NB4 (cell line): ENCODE measurements around the gene TMPRSS11D.

Experiments used
- DNase-seq: peaks from one replicate; pipeline ENCODE4 v3.0.0; 2010; ENCODE audit warnings: low read depth
- H3K4me3 ChIP-seq: one replicate; pipeline ENCODE4 v1.5.1; 2011; ENCODE audit warnings: mild to moderate bottlenecking, low read depth, low read length, moderate library complexity
- MYC ChIP-seq: IDR thresholded peaks from 2 replicates; pipeline ENCODE4 v1.6.1; 2011; ENCODE audit warnings: low read depth, low read length
- POLR2A ChIP-seq: IDR thresholded peaks from 2 replicates; pipeline ENCODE4 v1.6.1; 2011; ENCODE audit warnings: mild to moderate bottlenecking; ENCODE audit not compliant: insufficient read length; ENCODE audit errors: extremely low read depth
- TF ChIP-seq, protein P1 (sequence below): IDR thresholded peaks from 2 replicates; pipeline ENCODE4 v1.6.1; 2011; ENCODE audit warnings: low read depth, low read length
- TF ChIP-seq, protein P2 (sequence below): IDR thresholded peaks from one replicate; pipeline ENCODE4 v1.5.1; 2012; ENCODE audit warnings: low read depth, low read length

Gene TMPRSS11D

DNA sequence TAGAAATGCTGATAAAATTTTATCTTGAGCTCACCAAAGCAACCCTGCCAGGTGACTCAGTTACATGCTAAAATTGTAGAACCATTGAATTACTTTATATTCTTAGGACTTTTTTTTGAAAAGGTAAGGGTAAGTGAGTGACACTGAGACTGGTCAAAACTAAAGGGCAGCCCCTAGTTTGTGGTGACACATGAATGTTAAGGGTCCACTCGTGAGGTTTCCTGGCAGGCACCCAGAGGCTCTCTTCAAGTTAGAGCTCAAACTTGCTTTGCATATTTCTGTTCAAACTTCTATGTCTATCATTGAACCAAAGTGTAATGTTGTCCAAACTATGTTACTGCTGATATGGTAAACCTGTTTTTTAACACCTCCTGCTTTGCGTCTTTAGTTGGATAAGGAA, 30.5 kb downstream of the TMPRSS11D start:
- H3K4me3 ChIP-seq: no peak overlapping the region
- TF ChIP-seq, protein P1, sequence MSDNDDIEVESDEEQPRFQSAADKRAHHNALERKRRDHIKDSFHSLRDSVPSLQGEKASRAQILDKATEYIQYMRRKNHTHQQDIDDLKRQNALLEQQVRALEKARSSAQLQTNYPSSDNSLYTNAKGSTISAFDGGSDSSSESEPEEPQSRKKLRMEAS: no peak
- TF ChIP-seq POLR2A: no peak
- no peak for TF ChIP-seq MYC
- TF ChIP-seq, protein P2, sequence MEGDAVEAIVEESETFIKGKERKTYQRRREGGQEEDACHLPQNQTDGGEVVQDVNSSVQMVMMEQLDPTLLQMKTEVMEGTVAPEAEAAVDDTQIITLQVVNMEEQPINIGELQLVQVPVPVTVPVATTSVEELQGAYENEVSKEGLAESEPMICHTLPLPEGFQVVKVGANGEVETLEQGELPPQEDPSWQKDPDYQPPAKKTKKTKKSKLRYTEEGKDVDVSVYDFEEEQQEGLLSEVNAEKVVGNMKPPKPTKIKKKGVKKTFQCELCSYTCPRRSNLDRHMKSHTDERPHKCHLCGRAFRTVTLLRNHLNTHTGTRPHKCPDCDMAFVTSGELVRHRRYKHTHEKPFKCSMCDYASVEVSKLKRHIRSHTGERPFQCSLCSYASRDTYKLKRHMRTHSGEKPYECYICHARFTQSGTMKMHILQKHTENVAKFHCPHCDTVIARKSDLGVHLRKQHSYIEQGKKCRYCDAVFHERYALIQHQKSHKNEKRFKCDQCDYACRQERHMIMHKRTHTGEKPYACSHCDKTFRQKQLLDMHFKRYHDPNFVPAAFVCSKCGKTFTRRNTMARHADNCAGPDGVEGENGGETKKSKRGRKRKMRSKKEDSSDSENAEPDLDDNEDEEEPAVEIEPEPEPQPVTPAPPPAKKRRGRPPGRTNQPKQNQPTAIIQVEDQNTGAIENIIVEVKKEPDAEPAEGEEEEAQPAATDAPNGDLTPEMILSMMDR: no peak
- no peak for DNase-seq

DNA sequence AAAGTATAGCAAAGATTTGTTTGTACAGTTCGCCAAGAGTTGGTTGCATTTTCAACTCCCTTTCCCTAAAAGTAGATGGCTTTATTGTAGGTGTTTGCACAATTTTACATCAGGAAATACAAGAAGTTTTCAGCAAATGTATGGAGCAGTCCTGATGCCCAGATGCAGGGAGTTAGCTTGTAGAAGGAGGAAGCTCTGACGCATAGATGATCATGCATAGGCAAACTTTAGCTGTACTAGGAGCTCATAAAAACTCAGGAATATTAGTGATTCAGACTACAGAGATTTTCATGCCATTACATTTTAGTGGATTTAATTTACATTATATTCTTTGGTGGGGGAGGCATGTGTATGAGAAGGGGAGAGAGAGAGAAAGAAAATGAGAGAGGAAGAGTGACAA, 62.9 kb downstream of the TMPRSS11D start:
- no peak for DNase-seq
- TF ChIP-seq POLR2A (no peak), MYC (no peak)
- TF ChIP-seq, protein P2: no peak
- TF ChIP-seq, protein P1: no peak

DNA sequence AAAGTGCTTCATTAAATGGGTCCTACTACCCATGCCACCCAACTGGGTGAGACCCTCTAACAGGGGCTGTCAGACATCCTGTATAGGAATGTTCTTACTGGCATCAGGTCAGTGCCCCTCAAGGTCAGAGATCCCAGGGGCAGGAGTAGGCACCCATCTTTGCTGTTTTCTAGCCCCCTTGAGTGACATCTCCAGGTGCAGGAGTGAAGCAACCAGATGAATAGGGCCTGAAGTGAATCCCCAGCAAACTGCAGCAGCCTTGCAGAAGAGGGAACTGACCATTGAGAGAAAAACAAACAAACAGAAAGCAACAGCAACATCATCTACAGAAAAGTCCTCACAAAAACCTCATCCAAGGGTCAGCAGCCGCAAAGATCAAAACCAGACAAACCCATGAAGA, 73.8 kb downstream of the TMPRSS11D start:
- no peak for DNase-seq
- TF ChIP-seq MYC (no peak), POLR2A (no peak)
- TF ChIP-seq, protein P2: no peak
- TF ChIP-seq, protein P1: no peak
- H3K4me3 ChIP-seq: no peak overlapping the region

More for the DNA sequence above, 62.9 kb downstream of the TMPRSS11D start:
- no peak overlapping the region for H3K4me3 ChIP-seq

DNA sequence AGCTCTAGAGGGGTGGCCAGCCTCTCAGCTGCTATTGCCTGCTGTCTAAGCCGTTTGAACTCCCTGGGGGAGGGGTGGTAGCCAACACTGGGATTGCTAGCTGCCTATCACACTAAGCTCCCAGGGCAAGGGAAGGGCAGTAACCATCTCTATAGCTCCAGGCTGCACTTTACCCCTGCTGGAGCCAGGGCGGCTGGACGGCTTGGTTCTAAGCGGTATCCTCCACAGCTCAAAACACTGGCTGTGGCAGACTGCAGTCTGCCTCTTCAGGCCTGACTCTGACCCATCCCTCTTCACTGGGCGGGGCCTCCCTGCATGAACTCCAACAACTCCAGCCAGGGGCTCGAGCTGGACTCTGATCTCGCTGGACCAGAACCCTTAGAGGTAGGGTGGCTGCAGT, 74.3 kb downstream of the TMPRSS11D start:
- H3K4me3 ChIP-seq: no peak overlapping the region
- no peak for DNase-seq
- TF ChIP-seq MYC: no peak
- TF ChIP-seq, protein P2: no peak
- no peak for TF ChIP-seq POLR2A
- TF ChIP-seq, protein P1: no peak

DNA sequence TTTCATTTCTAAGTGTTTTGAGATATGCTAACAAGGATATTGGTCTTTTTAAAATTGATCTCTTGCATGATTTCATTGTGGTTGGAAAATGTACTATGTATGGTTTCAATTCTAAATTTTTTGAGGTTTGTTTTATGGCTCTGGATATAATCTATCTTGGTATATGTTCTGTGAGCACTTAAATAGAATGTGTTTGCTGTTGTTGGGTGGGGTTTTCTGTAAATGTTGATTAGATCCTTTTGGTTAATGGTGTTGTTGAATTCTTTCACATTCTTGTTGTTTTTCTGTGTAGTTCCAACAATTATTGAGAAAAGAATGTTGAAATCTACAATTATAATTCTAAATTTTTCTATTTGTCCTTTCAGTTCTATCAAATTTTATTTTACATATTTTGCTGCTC, 87.0 kb downstream of the TMPRSS11D start:
- no peak for DNase-seq
- TF ChIP-seq, protein P2: no peak
- no peak for TF ChIP-seq MYC
- no peak overlapping the region for H3K4me3 ChIP-seq

DNA sequence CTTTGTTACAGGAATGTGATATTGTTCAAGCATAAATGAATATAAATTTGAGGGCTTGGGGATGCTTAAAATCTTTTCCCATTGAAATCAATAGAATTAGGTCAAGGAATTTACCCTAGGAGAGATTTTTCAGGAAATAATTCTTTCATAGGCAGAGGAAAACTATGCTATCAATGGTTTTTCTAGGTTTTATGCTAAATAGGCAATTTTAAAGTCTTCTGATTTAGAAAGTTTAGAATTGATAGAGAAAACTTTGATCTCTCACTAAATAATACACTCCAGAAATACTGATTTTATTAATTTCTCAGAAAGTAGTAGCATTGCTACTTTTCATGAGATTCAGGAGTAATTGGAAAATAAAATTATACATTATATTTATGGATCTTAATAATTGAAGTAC, 93.1 kb downstream of the TMPRSS11D start:
- H3K4me3 ChIP-seq: no peak overlapping the region
- no peak for DNase-seq
- TF ChIP-seq MYC: no peak
- TF ChIP-seq, protein P1: no peak
- TF ChIP-seq POLR2A: no peak
- TF ChIP-seq, protein P2: no peak
